Measurements from ENCODE around the gene RGMA. TPM values are rescaled to one million over a fixed set of nuclear protein-coding genes. Genes with fewer than 3 reads are reported as not detected.

Gene RGMA
- total RNA-seq, 1 donor = 6.1 TPM

GRCh38 chr15:93051236-93052089 is 37.5 kb downstream of the RGMA start:
- TF ChIP-seq, protein P1, sequence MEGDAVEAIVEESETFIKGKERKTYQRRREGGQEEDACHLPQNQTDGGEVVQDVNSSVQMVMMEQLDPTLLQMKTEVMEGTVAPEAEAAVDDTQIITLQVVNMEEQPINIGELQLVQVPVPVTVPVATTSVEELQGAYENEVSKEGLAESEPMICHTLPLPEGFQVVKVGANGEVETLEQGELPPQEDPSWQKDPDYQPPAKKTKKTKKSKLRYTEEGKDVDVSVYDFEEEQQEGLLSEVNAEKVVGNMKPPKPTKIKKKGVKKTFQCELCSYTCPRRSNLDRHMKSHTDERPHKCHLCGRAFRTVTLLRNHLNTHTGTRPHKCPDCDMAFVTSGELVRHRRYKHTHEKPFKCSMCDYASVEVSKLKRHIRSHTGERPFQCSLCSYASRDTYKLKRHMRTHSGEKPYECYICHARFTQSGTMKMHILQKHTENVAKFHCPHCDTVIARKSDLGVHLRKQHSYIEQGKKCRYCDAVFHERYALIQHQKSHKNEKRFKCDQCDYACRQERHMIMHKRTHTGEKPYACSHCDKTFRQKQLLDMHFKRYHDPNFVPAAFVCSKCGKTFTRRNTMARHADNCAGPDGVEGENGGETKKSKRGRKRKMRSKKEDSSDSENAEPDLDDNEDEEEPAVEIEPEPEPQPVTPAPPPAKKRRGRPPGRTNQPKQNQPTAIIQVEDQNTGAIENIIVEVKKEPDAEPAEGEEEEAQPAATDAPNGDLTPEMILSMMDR (IDR thresholded peaks at IDR 0.05; ENCODE audit: insufficient read depth, low read length) = no peak
- H3K4me3 ChIP-seq (ENCODE audit: low read depth, low read length) = no peak overlapping the region
- no peak for DNase-seq (ENCODE audit: low read depth)

DNA sequence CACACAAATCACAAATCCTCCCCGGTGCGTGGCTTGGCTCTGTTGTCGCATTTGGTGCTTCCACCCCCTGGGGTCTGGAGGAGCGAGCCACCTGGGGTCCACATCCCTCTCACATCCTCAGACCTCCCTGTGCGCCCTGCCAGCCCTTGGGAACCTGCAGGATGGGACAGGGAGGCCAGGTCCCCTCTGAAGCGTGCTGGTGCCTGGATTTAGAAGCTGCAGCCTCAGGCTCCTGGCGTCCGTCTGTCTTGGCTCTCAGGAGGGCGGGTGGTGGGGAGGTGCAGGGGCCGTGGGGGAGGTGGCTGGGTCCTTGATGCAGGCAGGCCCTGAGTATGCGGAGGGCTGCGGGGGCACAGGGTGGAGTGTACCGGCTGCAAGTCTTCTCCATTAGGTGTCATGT is 38.4 kb downstream of the RGMA start:
- no peak for DNase-seq (ENCODE audit: low read depth)
- TF ChIP-seq, protein P1 (IDR thresholded peaks at IDR 0.05; ENCODE audit: insufficient read depth, low read length) = no peak

GRCh38 chr15:93049914-93050578 is 39.0 kb downstream of the RGMA start:
- no peak for DNase-seq (ENCODE audit: low read depth)
- TF ChIP-seq, protein P1 (IDR thresholded peaks at IDR 0.05; ENCODE audit: insufficient read depth, low read length) = no peak
- H3K4me3 ChIP-seq (ENCODE audit: low read depth, low read length) = no peak overlapping the region

More for the DNA sequence above, 38.4 kb downstream of the RGMA start:
- no peak overlapping the region for H3K4me3 ChIP-seq (ENCODE audit: low read depth, low read length)

- TF ChIP-seq, protein P1 (IDR thresholded peaks at IDR 0.05; ENCODE audit: insufficient read depth, low read length) = no peak
Measured at GRCh38 chr15:93049233-93049632, 39.8 kb downstream of the RGMA start.

GRCh38 chr15:93048759-93049161 is 40.3 kb downstream of the RGMA start:
- TF ChIP-seq, protein P1 (IDR thresholded peaks at IDR 0.05; ENCODE audit: insufficient read depth, low read length) = no peak
- no peak overlapping the region for H3K4me3 ChIP-seq (ENCODE audit: low read depth, low read length)
- no peak for DNase-seq (ENCODE audit: low read depth)

More at GRCh38 chr15:93049233-93049632, 39.8 kb downstream of the RGMA start:
- H3K4me3 ChIP-seq (ENCODE audit: low read depth, low read length) = no peak overlapping the region
- DNase-seq (ENCODE audit: low read depth) = no peak

GRCh38 chr15:93048426-93048721 is 40.6 kb downstream of the RGMA start:
- no peak for DNase-seq (ENCODE audit: low read depth)
- TF ChIP-seq, protein P1 (IDR thresholded peaks at IDR 0.05; ENCODE audit: insufficient read depth, low read length) = no peak
- H3K4me3 ChIP-seq (ENCODE audit: low read depth, low read length) = no peak overlapping the region
